Fibroblast of lung (primary cell): ENCODE measurements around the gene CCL7.

Experiments used
- CTCF ChIP-seq, 2 donors: IDR thresholded peaks in 1 of 2; conservative IDR thresholded peaks in 1 of 2; 1 replicate in 1 of 2; 2 replicates in 1 of 2; pipeline ENCODE4 v1.5.1; 2011 to 2012; ENCODE audit warnings: low read length in 2 of 2, control low read depth in 1 of 2, inconsistent platforms in 1 of 2, low read depth in 1 of 2, mild to moderate bottlenecking in 1 of 2
- EZH2 ChIP-seq: IDR thresholded peaks from 2 replicates; pipeline ENCODE4 v1.5.1; 2012; ENCODE audit warnings: low read length, control low read depth, mild to moderate bottlenecking; ENCODE audit errors: missing control alignments

DNA sequence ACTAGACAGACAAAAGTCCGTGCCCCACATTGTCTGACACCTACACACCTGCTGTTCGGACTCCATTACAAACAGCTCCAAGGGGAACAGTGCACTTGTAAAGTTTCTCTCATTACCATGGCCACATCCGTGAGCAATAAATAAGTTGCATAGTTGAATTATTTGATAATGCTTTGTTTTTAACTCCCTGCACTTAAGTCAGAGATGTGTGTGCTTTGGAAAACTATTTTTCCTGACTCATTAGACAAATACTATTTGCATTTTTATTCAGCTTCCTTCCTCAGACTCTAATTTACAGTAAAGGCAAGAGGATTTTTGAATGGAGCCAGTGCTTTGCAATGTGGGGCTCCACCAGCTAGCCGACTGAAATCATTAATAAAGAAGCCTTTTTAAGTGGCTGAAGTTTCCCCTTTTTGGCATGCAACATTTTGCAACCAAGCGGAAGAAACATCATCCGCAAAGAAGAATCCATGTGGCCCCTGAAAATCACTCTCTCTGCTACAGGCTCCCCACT is 21.5 kb upstream of the CCL7 start:
- TF ChIP-seq CTCF (conservative IDR thresholded peaks at IDR 0.05 in 1 of 2, IDR thresholded peaks at IDR 0.05 in 1 of 2; ENCODE audit: low read depth in 1 of 2, low read length in 2 of 2) (no peak), EZH2 (no peak)
